Muscle layer of duodenum (tissue), 2 donors: ENCODE measurements around the gene ATG10.
"Not testable (repeated sequence)": the region's sequence is repeated elsewhere in the genome, so short reads cannot be mapped to it uniquely, and the experiment has no call there.

ENCODE experiments used
- H3K27ac ChIP-seq: one replicate; pipeline ENCODE4 v1.7.0; 2013; ENCODE audit warnings: mild to moderate bottlenecking, low read length
- H3K27me3 ChIP-seq: one replicate; pipeline ENCODE4 v1.7.0; 2013; ENCODE audit warnings: low read depth, mild to moderate bottlenecking, control low read depth, low read length
- H3K36me3 ChIP-seq, 2 donors: one replicate each; pipeline ENCODE4 v1.7.0; 2013; ENCODE audit warnings: low read length in 2 of 2, control low read depth in 1 of 2, mild to moderate bottlenecking in 1 of 2; ENCODE audit not compliant: insufficient read depth in 2 of 2, control insufficient read depth in 1 of 2
- H3K4me1 ChIP-seq, 2 donors: one replicate each; pipeline ENCODE4 v1.7.0; 2013; ENCODE audit warnings: low read length in 2 of 2, mild to moderate bottlenecking in 2 of 2, control low read depth in 1 of 2, moderate library complexity in 1 of 2; ENCODE audit not compliant: insufficient read depth in 2 of 2, control insufficient read depth in 1 of 2
- H3K4me3 ChIP-seq, 2 donors: one replicate each; pipeline ENCODE4 v1.7.0; 2013; ENCODE audit warnings: low read length in 2 of 2, low read depth in 1 of 2, mild to moderate bottlenecking in 1 of 2
- H3K9me3 ChIP-seq, 2 donors: one replicate each; pipeline ENCODE4 v1.7.0; 2013; ENCODE audit warnings: low read length in 2 of 2, control low read depth in 1 of 2, mild to moderate bottlenecking in 1 of 2; ENCODE audit not compliant: control insufficient read depth in 1 of 2
- donor health status: healthy.

Gene ATG10

DNA sequence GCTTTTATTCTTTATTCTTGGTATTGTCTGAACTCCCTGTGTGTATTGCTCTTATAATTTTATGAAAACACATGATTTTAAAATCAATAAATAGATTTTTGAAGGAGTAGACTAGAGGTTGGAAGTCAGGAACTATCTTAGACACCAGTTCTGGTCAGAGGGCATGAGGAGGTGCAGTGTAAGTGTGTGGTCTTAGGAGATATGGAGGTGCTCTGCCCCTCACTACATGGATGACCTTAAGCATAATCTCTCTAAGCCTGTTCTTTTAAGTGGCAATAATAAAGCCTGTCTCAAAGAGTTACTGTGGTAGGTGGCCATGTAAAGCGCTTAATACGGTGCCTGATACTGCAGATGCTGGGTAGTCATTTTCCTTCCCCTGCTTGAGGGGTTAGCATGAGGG lies 272.3 kb downstream of the ATG10 start:
- no peaks in the 10 kb centered on the region for H3K4me1 ChIP-seq
- H3K4me3 ChIP-seq, result no peak overlapping the region
- peaks cover 2 to 3% of the 10 kb centered on the region in 2 donors for H3K9me3 ChIP-seq
- H3K36me3 ChIP-seq, result no peaks in the 10 kb centered on the region
- H3K27ac ChIP-seq, result no peak overlapping the region
- no peaks in the 10 kb centered on the region for H3K27me3 ChIP-seq

DNA sequence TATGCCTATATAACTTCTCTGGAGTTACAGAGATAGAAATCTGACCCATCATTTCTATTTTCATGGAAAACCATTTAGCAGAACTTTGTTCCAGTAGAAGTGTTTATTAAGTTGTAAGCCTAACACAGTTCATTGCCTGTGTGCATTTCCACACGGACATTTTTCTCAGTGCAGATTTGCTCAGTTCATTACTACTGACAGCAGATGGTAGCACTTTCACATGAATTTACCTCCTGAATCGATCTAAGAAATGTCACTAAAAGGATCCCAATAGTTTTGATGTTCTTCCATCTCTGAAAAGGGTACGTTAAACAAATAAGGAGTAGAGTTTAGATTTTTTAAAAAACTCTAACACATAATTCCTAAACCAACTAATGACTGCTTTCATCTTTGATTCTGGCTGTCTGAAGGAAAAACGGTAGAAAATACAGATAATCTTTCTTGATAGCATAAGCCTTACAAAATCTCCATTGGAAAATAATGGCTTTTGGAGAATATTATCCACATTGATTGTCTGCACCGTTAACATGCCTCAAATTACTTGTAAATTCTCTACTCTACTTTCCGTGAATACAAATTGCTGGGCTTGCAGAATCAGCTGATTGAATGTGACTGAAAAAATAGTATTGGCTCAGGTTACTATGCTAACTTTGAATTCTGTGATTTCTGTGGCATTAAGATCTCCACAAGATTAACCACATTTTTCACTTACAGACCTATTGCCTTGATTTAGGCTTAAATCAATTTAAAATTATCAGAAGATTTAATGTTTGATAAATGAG lies 273.2 kb downstream of the ATG10 start:
- Histone ChIP-seq H3K4me1 (no peaks in the 10 kb centered on the region), H3K36me3 (no peaks in the 10 kb centered on the region), H3K4me3 (no peak overlapping the region), H3K9me3 (peaks cover 2 to 3% of the 10 kb centered on the region in 2 donors), H3K27me3 (no peaks in the 10 kb centered on the region), H3K27ac (no peak overlapping the region)

DNA sequence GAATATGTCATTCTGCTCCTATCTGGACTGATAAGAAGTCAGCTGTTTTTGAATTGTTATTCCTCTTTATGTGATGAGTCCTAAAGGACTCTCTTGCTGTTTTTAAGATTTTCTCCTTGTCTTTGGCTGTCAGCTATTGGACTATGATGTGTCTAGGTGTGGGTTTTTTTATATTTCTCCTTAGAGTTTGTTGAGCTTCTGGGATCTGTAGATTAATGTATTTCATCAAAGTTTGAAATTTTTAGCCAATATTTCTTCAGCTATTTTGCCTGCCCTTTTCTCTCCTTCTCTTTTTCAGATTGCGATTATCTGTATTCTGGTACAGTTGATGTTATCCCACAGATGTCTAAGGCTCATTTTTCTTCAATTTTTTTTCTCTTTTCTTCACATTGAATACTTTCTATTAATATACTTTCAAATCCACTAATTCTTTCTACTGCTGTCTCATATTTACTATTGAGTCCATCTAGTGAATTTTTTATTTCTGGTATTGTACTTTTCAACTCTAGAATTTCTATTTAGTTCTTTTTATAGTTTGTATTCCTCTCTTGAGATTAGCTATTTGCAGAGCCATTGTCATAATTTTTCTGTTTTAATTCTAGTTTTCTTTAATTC lies 275.2 kb downstream of the ATG10 start:
- Histone ChIP-seq H3K9me3 (peaks cover 2 to 3% of the 10 kb centered on the region in 2 donors), H3K36me3 (no peaks in the 10 kb centered on the region), H3K27me3 (no peaks in the 10 kb centered on the region), H3K4me1 (no peaks in the 10 kb centered on the region), H3K27ac (no peak overlapping the region), H3K4me3 (no peak overlapping the region)

DNA sequence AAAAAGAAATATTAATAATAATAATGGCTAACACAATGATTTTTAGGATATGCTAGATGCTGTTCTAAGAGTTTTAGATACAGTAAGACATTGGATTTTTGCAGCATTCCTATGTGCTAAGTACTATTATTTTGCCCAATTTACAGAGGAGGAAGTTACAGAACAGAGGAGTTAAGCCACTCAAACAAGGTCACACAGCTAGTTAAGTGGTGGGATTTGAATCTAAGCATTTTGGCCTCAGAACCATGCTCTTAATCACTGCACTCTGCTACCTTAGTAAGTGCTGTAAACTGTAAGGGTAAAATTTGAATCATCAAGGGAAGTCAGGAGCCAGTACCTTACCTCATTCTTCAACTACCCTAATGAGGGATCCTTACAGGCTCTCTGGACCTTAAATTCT lies 280.9 kb downstream of the ATG10 start:
- Histone ChIP-seq H3K4me3 (no peak overlapping the region), H3K36me3 (peaks cover 0 to 4% of the 10 kb centered on the region in 2 donors), H3K9me3 (no peaks in the 10 kb centered on the region), H3K27me3 (no peaks in the 10 kb centered on the region), H3K27ac (no peak overlapping the region), H3K4me1 (no peaks in the 10 kb centered on the region)

DNA sequence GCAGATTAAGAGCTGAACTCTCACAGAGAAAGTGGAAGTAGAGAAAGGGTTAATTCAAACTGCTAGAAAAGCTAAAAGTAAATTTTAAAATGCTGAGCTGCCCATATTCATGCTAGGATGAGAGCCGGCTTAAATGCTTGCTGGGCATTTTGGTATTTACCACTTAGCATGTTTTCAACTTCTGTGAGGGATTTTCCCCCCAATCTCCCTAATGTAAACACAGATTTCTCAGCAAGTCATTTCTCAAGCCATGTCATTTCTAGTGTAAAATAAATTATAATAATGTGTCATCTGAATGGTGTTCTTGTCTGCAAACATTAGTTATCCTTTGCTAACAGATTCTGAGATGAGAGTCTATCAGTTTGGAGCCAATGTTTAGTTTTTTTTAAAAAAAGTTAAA lies 284.0 kb downstream of the ATG10 start:
- no peak overlapping the region for H3K4me3 ChIP-seq
- peaks cover 0 to 4% of the 10 kb centered on the region in 2 donors for H3K36me3 ChIP-seq
- no peaks in the 10 kb centered on the region for H3K4me1 ChIP-seq
- H3K9me3 ChIP-seq, result no peaks in the 10 kb centered on the region
- no peaks in the 10 kb centered on the region for H3K27me3 ChIP-seq
- H3K27ac ChIP-seq, result no peak overlapping the region

DNA sequence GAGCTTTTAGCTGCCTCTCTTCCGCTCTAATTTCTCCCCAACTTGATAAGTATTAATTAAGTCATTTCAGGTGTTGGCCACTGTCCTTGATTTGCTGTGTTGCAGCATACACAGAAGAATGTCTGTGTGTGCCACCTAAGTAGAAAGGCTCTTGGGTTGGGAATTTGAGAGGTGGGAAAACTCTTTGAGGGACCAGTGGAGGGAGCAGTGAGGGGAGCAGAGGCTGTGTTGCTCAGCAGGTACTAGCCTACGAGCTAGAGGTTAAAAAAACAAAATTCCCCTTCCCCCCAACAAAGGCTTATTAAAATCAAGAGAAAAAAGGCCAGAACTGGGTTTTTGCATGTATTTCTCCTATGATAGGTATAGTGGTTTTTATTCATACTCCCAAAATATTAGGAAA lies 285.4 kb downstream of the ATG10 start:
- Histone ChIP-seq H3K4me3 (no peak overlapping the region), H3K27me3 (no peaks in the 10 kb centered on the region), H3K36me3 (peaks cover 0 to 4% of the 10 kb centered on the region in 2 donors), H3K4me1 (no peaks in the 10 kb centered on the region), H3K27ac (no peak overlapping the region), H3K9me3 (no peaks in the 10 kb centered on the region)

DNA sequence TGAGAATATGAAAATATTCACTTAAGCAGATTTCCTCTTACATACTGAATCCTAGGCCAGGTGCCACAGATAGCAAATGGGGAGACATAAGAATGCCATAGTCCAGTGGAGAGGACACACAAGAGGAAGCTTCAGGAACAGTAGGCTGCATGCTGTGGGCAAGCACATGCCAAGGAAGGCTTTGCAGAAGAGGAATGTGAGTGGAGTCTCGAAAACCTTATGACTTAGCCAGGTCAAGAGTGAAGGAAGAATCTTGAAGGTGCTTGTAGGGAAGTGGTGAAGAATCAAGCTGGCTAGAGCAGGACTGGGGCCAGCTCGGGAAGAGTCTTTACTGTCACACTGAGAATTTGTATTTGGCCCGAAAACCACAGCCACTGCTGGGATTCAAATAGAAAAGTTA lies 285.9 kb downstream of the ATG10 start:
- Histone ChIP-seq H3K27ac (no peak overlapping the region), H3K4me3 (no peak overlapping the region), H3K27me3 (no peaks in the 10 kb centered on the region), H3K4me1 (no peaks in the 10 kb centered on the region), H3K36me3 (peaks cover 0 to 4% of the 10 kb centered on the region in 2 donors), H3K9me3 (no peaks in the 10 kb centered on the region)

DNA sequence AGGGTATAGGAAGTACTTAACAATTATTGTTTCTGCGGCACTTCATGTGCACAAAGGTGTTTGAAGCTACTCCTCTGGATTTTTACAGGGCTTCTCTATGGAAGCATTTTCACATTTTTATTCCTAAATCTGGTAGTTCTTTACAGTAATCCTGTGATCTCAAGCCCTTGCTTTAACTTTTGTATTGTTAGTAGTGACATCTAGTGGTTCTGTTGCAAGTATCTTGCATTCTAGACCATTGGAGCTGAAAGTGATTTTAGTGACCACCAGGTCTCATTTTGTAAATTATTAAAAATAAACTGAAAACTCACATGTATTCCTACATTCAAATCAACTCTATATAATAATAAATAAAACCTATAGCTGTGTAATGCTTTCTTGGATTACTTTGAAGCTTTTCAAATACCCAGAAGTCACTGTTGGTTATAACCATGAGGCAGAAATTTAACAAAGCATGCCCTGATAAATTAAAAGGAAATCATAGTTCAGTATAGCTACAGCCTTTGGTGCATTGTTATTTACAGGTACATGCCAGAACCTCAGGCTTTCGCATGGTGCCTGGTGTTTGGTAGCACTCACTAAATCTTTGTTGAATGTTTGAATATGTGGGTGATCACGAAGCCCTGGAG lies 287.5 kb downstream of the ATG10 start:
- Histone ChIP-seq H3K9me3 (no peaks in the 10 kb centered on the region), H3K36me3 (no peaks in the 10 kb centered on the region), H3K27me3 (no peaks in the 10 kb centered on the region), H3K27ac (no peak overlapping the region), H3K4me1 (no peaks in the 10 kb centered on the region), H3K4me3 (no peak overlapping the region)

DNA sequence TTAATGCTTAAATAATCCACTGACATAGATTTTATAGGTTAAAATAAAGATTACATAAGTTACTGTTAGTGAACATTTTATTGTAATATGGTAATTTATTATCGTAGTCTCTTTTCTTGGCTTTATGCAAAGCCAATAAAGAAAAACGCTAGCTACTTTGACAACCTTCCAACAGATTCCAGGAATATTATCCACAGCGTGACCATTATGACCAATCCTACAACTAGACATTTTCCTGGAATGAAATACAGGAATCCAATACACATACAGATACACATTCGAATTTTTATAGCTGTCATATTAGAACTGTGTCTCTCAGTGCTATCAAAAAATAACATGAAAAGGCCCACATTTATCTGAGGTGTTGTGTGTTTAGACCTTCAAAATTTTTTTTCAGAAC lies 293.2 kb downstream of the ATG10 start:
- H3K4me1 ChIP-seq, result no peaks in the 10 kb centered on the region
- H3K27ac ChIP-seq, result no peak overlapping the region
- no peaks in the 10 kb centered on the region for H3K9me3 ChIP-seq
- no peaks in the 10 kb centered on the region for H3K27me3 ChIP-seq
- H3K36me3 ChIP-seq, result peaks cover 0 to 7% of the 10 kb centered on the region in 2 donors
- no peak overlapping the region for H3K4me3 ChIP-seq

DNA sequence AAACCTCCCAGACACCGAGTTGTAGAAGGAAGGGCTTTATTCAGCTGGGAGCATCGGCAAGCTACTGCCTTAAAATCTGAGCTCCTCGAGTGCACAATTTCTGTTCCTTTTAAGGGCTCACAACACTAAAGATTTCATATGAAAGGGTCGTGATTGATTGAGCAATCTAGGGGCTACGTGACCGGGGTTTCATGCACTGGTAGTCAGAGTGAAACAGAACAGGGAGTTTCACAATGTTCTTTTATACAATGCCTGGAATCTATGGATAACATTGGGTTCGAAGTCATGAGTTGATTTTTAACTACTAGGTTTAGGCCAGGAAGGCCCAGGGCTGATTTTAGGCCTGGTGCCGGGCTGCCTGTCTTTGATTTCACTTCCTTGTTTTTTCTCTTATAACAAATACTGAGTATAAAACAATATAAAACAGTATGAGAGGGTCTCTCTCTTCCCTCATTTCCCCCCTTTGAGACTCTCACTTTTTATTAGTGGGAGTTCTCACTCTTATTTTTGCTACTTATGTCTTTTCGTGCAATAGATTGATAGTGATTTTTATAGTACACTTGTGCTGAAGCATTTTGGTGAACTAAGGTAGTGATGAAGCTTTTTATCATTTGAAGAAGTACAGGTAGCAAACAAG lies 295.6 kb downstream of the ATG10 start:
- not testable (repeated sequence) for H3K9me3 ChIP-seq, H3K27ac ChIP-seq, H3K4me3 ChIP-seq, H3K36me3 ChIP-seq, H3K4me1 ChIP-seq, H3K27me3 ChIP-seq

DNA sequence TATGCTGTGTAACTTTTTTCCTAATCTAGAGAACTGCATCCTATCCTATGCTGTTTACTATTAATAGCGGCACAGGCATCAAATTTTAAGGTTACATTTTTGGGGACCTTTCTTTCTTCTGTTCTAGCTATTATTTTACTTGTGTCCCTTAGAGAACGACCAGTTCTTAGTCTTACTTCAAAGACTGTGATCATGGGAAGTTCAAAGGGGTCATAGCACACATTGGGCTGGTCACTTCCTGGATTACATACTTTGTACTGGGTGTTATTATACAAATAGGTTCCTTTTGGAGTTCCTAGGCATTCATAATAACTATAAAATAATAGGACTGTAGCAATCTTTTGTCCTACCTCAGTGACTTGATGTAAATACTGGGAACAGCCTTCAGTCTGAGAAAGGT lies 297.5 kb downstream of the ATG10 start:
- H3K36me3 ChIP-seq, result peaks cover 0 to 13% of the 10 kb centered on the region in 2 donors
- not testable (repeated sequence) for H3K27me3 ChIP-seq, H3K27ac ChIP-seq, H3K4me3 ChIP-seq, H3K9me3 ChIP-seq, H3K4me1 ChIP-seq
